GM12878 (cell line): Measurements from ENCODE around the gene TPST1. TPM values are rescaled to one million over a fixed set of nuclear protein-coding genes. Genes with fewer than 3 reads are reported as not detected.

Experiments used
- ATAC-seq: fragments of 200-7000 bp; cut with Tn5 transposase; 3 replicates; pipeline ENCODE4 v1.9.1; 2020; ENCODE audit warnings: mild to moderate bottlenecking, moderate library complexity
- BruUV-seq: library from RNA; stranded (reverse); fragments of 400-500 nt; replicated peaks from 2 replicates; lab custom pipeline; 2021; lab: Mats Ljungman, UMichigan
- CTCF ChIA-PET: fragments of 300-600 bp; sonication (Branson Sonifier 250); formaldehyde crosslinking; extraction: SDS; loops from one replicate; lab custom pipeline; 2021; ENCODE audit warnings: inconsistent platforms; lab: Yijun Ruan, JAX
- POLR2A ChIA-PET: fragments of 350-600 bp; formaldehyde crosslinking; extraction: SDS; loops from one replicate; lab custom pipeline; 2021; ENCODE audit warnings: inconsistent platforms; lab: Charles Lee
- RAD21 ChIA-PET: fragments of 300-600 bp; sonication (Branson Sonifier 250); formaldehyde crosslinking; loops from one replicate; lab custom pipeline; 2023; ENCODE audit warnings: antibody characterized with exemption; ENCODE audit not compliant: unreplicated experiment; lab: Charles Lee
- SMC1A ChIA-PET: fragments of 300-600 bp; sonication (Branson Sonifier 250); formaldehyde crosslinking; loops from one replicate; lab custom pipeline; 2023; ENCODE audit not compliant: unreplicated experiment, uncharacterized antibody; lab: Charles Lee
- DNase-seq: peaks from one replicate; pipeline ENCODE4 v3.0.0-alpha.2; 2011; ENCODE audit warnings: low read depth, low spot score
- FAIRE-seq: peaks from 3 replicates; lab custom pipeline; 2011; peaks lifted over from hg19 to GRCh38; lab: Jason Lieb, UNC
- H2AFZ ChIP-seq: 2 replicates; pipeline ENCODE4 v1.6.0; 2011; ENCODE audit warnings: low read depth, low read length, control low read depth; ENCODE audit not compliant: control insufficient read depth
- H3K27ac ChIP-seq: 2 replicates; pipeline ENCODE4 v1.5.1; 2011; ENCODE audit warnings: control low read depth; ENCODE audit not compliant: control insufficient read depth, insufficient read depth
- H3K27me3 ChIP-seq, 2 experiments: replicated peaks in 1 of 2; 2 replicates each; pipeline versions ENCODE4 v1.6.0 to v1.6.1; 2011; ENCODE audit warnings: low read length in 1 of 2; ENCODE audit not compliant: control insufficient read depth in 2 of 2, insufficient read depth in 2 of 2
- H3K36me3 ChIP-seq, 2 experiments: 2 replicates each; pipeline ENCODE4 v1.5.1; 2011; ENCODE audit warnings: low read length in 1 of 2; ENCODE audit not compliant: control insufficient read depth in 2 of 2, insufficient read depth in 2 of 2
- H3K4me1 ChIP-seq: 2 replicates; pipeline ENCODE4 v1.6.1; 2011; ENCODE audit warnings: mild to moderate bottlenecking, low read length, moderate library complexity, mixed read lengths; ENCODE audit not compliant: control insufficient read depth, insufficient read depth
- H3K4me2 ChIP-seq: 2 replicates; pipeline ENCODE4 v1.6.0; 2011; ENCODE audit warnings: control low read depth; ENCODE audit not compliant: control insufficient read depth, insufficient read depth
- H3K4me3 ChIP-seq: fragments of 200-600 bp; sonication (generic); 2 replicates; pipeline ENCODE4 v1.5.1; 2016
- H3K79me2 ChIP-seq: 2 replicates; pipeline ENCODE4 v1.6.0; 2011; ENCODE audit warnings: low read length; ENCODE audit not compliant: control insufficient read depth, insufficient read depth
- H3K9ac ChIP-seq: 2 replicates; pipeline ENCODE4 v1.8.0; 2011; ENCODE audit warnings: low read length, control low read depth, mixed read lengths; ENCODE audit not compliant: control insufficient read depth, insufficient read depth
- H3K9me3 ChIP-seq: replicated peaks from 3 replicates; pipeline ENCODE4 v1.5.1; 2011; ENCODE audit warnings: mild to moderate bottlenecking, low read length; ENCODE audit not compliant: control insufficient read depth, insufficient read depth
- H4K20me1 ChIP-seq: 2 replicates; pipeline ENCODE4 v1.6.0; 2011; ENCODE audit not compliant: control insufficient read depth, insufficient read depth
- CBFB ChIP-seq: IDR thresholded peaks from 2 replicates; pipeline ENCODE4 v1.6.1; 2016; ENCODE audit warnings: antibody characterized with exemption, low read depth
- CHD1 ChIP-seq: IDR thresholded peaks from 2 replicates; pipeline ENCODE4 v1.6.1; 2012; ENCODE audit warnings: low read depth, low read length, improper control_type of control experiment
- HDAC2 ChIP-seq: fragments of 200-600 bp; sonication (generic); IDR thresholded peaks from 2 replicates; pipeline ENCODE4 v1.6.1; 2017
- NFXL1 ChIP-seq: fragments of 450-650 bp; IDR thresholded peaks from 2 replicates; pipeline ENCODE4 v1.6.1; 2017; ENCODE audit warnings: antibody characterized with exemption, mild to moderate bottlenecking, borderline replicate concordance
- NR2C1 ChIP-seq: fragments of 450-650 bp; IDR thresholded peaks from 2 replicates; pipeline ENCODE4 v1.6.1; 2017; ENCODE audit warnings: antibody characterized with exemption, mild to moderate bottlenecking, moderate library complexity
- YBX1 ChIP-seq: fragments of 450-650 bp; IDR thresholded peaks from 2 replicates; pipeline ENCODE4 v1.6.1; 2016; ENCODE audit warnings: antibody characterized with exemption
- WGBS: methylation state at CpG from one replicate; pipeline ENCODE4 v1.1.6; 2016; ENCODE audit warnings: low lambda C conversion rate; ENCODE audit not compliant: insufficient replicate concordance, insufficient coverage; ENCODE audit errors: missing lambda C conversion rate; 5-methylcytosine and 5-hydroxymethylcytosine counted together
- in situ Hi-C: fragments of 300-500 bp; cut with MboI; formaldehyde crosslinking; loops from 9 replicates; pipeline ENCODE4 v1.14.3; 2018; ENCODE audit warnings: mixed read lengths
- intact Hi-C: fragments of 100-400 bp; cut with micrococcal nuclease; formaldehyde crosslinking; loops from one replicate; pipeline ENCODE4 v1.14.2; 2022; ENCODE audit not compliant: unreplicated experiment
- polyA plus RNA-seq, 11 experiments: library from polyadenylated mRNA; depleted of rRNA in 4 of 11; unstranded in 6 of 11; stranded (reverse) in 5 of 11; fragments of >200 nt; fragmentation: Nextera tagmentation in 4 of 11; fragmentation: Illumina TruSeq in 1 of 11; extraction: Ambion mirVana in 4 of 11; extraction: Trizol in 1 of 11; gene quantifications; 1 replicate in 1 of 11; 2 replicates in 10 of 11; pipeline versions ENCODE4 v1.2.1 to v1.2.3, GENCODE V29; 2011 to 2016; ENCODE audit warnings: inconsistent platforms in 2 of 11, missing spikeins in 2 of 11, low read depth in 1 of 11
- total RNA-seq, 4 experiments: library from RNA; depleted of rRNA in 3 of 4; stranded (reverse); fragments of >200 nt in 3 of 4; fragmentation: Illumina TruSeq in 1 of 4; extraction: Trizol in 1 of 4; gene quantifications; 2 replicates each; pipeline versions ENCODE4 v1.2.1 to v1.2.3, GENCODE V29; 2013 to 2021
- TF ChIP-seq, protein P1 (sequence below): IDR thresholded peaks from 2 replicates; pipeline ENCODE4 v1.6.1; 2011; ENCODE audit warnings: low read depth, low read length, improper control_type of control experiment, borderline replicate concordance
- TF ChIP-seq, protein P2 (sequence below): IDR thresholded peaks from 2 replicates; pipeline ENCODE4 v1.6.1; 2011; ENCODE audit warnings: mild to moderate bottlenecking, low read depth, low read length, moderate library complexity; ENCODE audit not compliant: insufficient replicate concordance

The TPST1 gene
- total and polyA plus RNA-seq, 10 of the 15 experiments (the other 5 are each of a cell fraction or from before 2014, with no cell fraction given): 1.1 to 10.6 (median 7.5) TPM

DNA sequence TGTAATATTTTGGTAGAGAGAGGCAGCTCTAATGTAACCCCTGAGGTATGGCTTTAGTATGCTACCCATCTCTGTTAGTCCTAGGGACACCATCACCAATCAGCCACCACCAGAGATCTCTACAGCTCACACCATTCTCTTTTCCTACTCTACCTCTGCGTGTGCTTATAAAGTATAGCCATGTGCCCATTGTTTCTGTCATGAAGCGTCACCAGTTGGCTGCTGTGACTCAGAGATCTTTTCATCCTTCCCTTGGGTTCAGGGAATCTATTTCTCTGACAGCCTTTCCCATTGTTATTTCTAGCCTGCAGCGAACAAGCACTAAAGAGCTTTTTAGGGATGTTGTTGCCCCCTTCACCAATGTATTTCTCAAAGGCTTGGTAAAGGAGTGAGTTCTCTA is 103.3 kb downstream of the TPST1 start (continued):
- TF ChIP-seq, protein P1, sequence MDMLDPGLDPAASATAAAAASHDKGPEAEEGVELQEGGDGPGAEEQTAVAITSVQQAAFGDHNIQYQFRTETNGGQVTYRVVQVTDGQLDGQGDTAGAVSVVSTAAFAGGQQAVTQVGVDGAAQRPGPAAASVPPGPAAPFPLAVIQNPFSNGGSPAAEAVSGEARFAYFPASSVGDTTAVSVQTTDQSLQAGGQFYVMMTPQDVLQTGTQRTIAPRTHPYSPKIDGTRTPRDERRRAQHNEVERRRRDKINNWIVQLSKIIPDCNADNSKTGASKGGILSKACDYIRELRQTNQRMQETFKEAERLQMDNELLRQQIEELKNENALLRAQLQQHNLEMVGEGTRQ: no peak
- TF ChIP-seq CBFB: no peak

DNA sequence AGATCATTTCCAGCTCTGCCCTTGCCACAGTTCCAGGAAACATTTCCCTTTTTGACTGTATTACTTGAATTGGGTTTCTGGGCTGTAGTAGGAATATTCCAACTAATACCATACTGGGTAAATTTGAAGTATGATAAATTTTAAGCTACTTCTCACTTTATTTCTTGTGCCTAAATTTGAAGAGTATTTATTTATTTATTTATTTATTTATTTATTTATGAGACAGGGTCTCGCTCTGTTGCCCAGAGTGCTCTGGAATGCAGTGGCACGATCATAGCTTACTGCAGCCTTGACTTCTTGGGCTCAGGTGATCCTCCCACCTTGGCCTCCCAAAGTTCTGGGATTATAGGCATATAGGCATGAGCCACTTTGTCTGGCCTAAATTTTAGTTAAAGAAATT is 105.5 kb downstream of the TPST1 start:
- no peak overlapping the region for H3K27ac ChIP-seq
- no peaks in the 10 kb centered on the region for H3K27me3 ChIP-seq
- in situ Hi-C loops (no loop called here), intact Hi-C loops (no loop called here)
- H3K9ac ChIP-seq: no peak overlapping the region
- no peaks in the 10 kb centered on the region for H3K9me3 ChIP-seq
- ChIA-PET SMC1A (interaction anchor here (1.7 kb wide), 1 partner anchor 9 kb away, joined by 4 read pairs; no protein-coding TSS in a partner anchor), RAD21 (no interaction called here), CTCF (no interaction called here), POLR2A (no interaction called here)
- H3K4me3 ChIP-seq: no peak overlapping the region
- H3K4me2 ChIP-seq: no peak overlapping the region
- FAIRE-seq (no peak), DNase-seq (no peak), ATAC-seq (no peak)
- no peaks in the 10 kb centered on the region for H4K20me1 ChIP-seq
- H3K79me2 ChIP-seq: no peaks in the 10 kb centered on the region
- H3K36me3 ChIP-seq: no peaks in the 10 kb centered on the region
- no TSS peak for BruUV-seq
- H2AFZ ChIP-seq: no peak overlapping the region
- TF ChIP-seq, protein P2, sequence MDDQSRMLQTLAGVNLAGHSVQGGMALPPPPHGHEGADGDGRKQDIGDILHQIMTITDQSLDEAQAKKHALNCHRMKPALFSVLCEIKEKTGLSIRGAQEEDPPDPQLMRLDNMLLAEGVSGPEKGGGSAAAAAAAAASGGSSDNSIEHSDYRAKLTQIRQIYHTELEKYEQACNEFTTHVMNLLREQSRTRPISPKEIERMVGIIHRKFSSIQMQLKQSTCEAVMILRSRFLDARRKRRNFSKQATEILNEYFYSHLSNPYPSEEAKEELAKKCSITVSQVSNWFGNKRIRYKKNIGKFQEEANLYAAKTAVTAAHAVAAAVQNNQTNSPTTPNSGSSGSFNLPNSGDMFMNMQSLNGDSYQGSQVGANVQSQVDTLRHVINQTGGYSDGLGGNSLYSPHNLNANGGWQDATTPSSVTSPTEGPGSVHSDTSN: no peak
- TF ChIP-seq NR2C1: no peak
- TF ChIP-seq CHD1: no peak
- TF ChIP-seq HDAC2: no peak
- TF ChIP-seq NFXL1: no peak
- TF ChIP-seq YBX1: no peak
- no peaks in the 10 kb centered on the region for H3K4me1 ChIP-seq
- 89% methylated on average over 2 of the region's 2 CpGs for WGBS
